Ovary (tissue), 3 donors: ENCODE measurements around the gene CPPED1.

Source experiments
- CTCF ChIP-seq, 3 donors: fragments of 450-650 bp in 2 of 3; fragments of 200-600 bp in 1 of 3; IDR thresholded peaks; one replicate each; pipeline versions ENCODE4 v1.5.1 to v1.8.0; 2016 to 2022; ENCODE audit warnings: antibody characterized with exemption in 3 of 3, mild to moderate bottlenecking in 1 of 3
- EP300 ChIP-seq: sonication (generic); formaldehyde crosslinking; IDR thresholded peaks from one replicate; pipeline ENCODE4 v1.6.1; 2017; ENCODE audit warnings: antibody characterized with exemption
- POLR2A ChIP-seq: fragments of 450-650 bp; IDR thresholded peaks from one replicate; pipeline ENCODE4 v1.6.1; 2017; ENCODE audit warnings: antibody characterized with exemption, mild to moderate bottlenecking, moderate library complexity
- donor health status: DM: no; HTN: no; CAD: no.

GRCh38 chr16:12764813-12765488 is 38.7 kb downstream of the CPPED1 start:
- TF ChIP-seq CTCF (IDR thresholded peaks at IDR 0.05) (no peak), EP300 (no peak), POLR2A (no peak)
